SU-DHL-6 (cell line): ENCODE results near the gene DYNC1LI1.

Experiments used
- H2AFZ ChIP-seq: fragments of 200-600 bp; sonication (generic); 2 replicates; pipeline ENCODE4 v1.6.1; 2014; ENCODE audit warnings: low read depth, mild to moderate bottlenecking, moderate library complexity, mixed read lengths, antibody characterized with exemption, low read length; ENCODE audit not compliant: severe bottlenecking
- H3F3A ChIP-seq: fragments of 200-600 bp; shearing (Covaris generic); 2 replicates; pipeline ENCODE4 v1.6.0; 2016; ENCODE audit warnings: antibody characterized with exemption, mild to moderate bottlenecking; ENCODE audit not compliant: insufficient read depth
- H3K27ac ChIP-seq: fragments of 200-600 bp; sonication (generic); 2 replicates; pipeline ENCODE4 v1.5.1; 2016; ENCODE audit warnings: low read depth, mild to moderate bottlenecking, low read length, moderate library complexity, mixed read lengths
- H3K27me3 ChIP-seq: fragments of 200-600 bp; sonication (generic), shearing (Covaris generic); 2 replicates; pipeline ENCODE4 v1.6.0; 2014; ENCODE audit warnings: mild to moderate bottlenecking, low read length
- H3K36me3 ChIP-seq: fragments of 200-600 bp; sonication (generic); 2 replicates; pipeline ENCODE4 v1.6.1; 2014; ENCODE audit warnings: mild to moderate bottlenecking, low read length, mixed read lengths
- H3K4me2 ChIP-seq: fragments of 300-600, 200-600 bp; shearing (Covaris generic), sonication (generic); 2 replicates; pipeline ENCODE4 v1.6.0; 2014; ENCODE audit warnings: low read length, low read depth, mild to moderate bottlenecking; ENCODE audit not compliant: poor library complexity, severe bottlenecking
- H3K4me3 ChIP-seq: fragments of 200-600 bp; sonication (generic); 2 replicates; pipeline ENCODE4 v1.5.1; 2014; ENCODE audit warnings: antibody characterized with exemption, low read length, mild to moderate bottlenecking, mixed read lengths; ENCODE audit not compliant: insufficient read depth, poor library complexity, severe bottlenecking
- H3K79me2 ChIP-seq: fragments of 200-600 bp; sonication (generic); 2 replicates; pipeline ENCODE4 v1.6.1; 2014; ENCODE audit warnings: mild to moderate bottlenecking, low read length, moderate library complexity; ENCODE audit not compliant: insufficient read depth
- H3K9ac ChIP-seq: fragments of 200-600 bp; sonication (generic); 2 replicates; pipeline ENCODE4 v1.7.0; 2014; ENCODE audit warnings: mild to moderate bottlenecking, low read length
- H3K9me2 ChIP-seq: fragments of 200-600 bp; sonication (generic); replicated peaks from 2 replicates; pipeline ENCODE4 v1.6.1; 2014; ENCODE audit warnings: low read length; ENCODE audit not compliant: insufficient read depth
- H3K9me3 ChIP-seq: fragments of 200-600 bp; sonication (generic); 2 replicates; pipeline ENCODE4 v1.6.1; 2014; ENCODE audit warnings: low read length, mixed read lengths; ENCODE audit not compliant: insufficient read depth
- H4K20me1 ChIP-seq: fragments of 200-600 bp; sonication (generic); 2 replicates; pipeline ENCODE4 v1.6.1; 2014; ENCODE audit warnings: low read depth, mild to moderate bottlenecking, antibody characterized with exemption, low read length, moderate library complexity, mixed read lengths
- EZH2phosphoT487 ChIP-seq: fragments of 200-600 bp; sonication (generic), shearing (Covaris generic); conservative IDR thresholded peaks from 2 replicates; pipeline ENCODE4 v1.6.1; 2018; ENCODE audit warnings: mild to moderate bottlenecking, antibody characterized with exemption, low read length, moderate library complexity, mixed read lengths
- TF ChIP-seq, protein P1 (sequence below): fragments of 200-600 bp; sonication (generic); IDR thresholded peaks from one replicate; pipeline ENCODE4 v1.5.1; 2017; ENCODE audit warnings: antibody characterized with exemption, mild to moderate bottlenecking, low read length, moderate library complexity; ENCODE audit not compliant: insufficient read depth, poor library complexity, severe bottlenecking

The DYNC1LI1 gene

DNA sequence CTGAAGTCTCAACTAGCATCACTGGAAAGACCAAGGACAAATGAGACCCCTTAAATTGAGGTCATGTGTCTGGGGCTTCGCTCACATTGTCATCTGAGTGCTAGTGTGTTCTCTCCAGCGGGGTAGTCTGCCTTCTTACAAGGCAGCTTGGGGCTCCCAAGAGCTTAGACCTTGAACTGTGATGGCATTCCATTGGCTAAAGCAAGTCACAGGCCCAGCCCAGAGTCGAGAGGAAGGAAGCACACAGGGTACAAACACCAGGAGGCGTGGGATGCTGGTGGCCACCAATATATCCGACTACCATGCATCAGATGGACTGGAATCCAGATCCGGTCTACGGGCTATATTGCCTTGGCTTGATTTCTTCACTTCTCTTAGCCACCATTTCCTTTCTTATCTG is 31.5 kb upstream of the DYNC1LI1 start:
- Histone ChIP-seq H3K9me3 (no peaks in the 10 kb centered on the region), H3K27me3 (no peaks in the 10 kb centered on the region), H3F3A (no peaks in the 10 kb centered on the region), H3K4me3 (no peak overlapping the region), H3K4me2 (no peak overlapping the region), H2AFZ (no peak overlapping the region), H4K20me1 (no peaks in the 10 kb centered on the region), H3K27ac (no peak overlapping the region), H3K9ac (no peak overlapping the region), H3K36me3 (no peaks in the 10 kb centered on the region), H3K79me2 (no peaks in the 10 kb centered on the region), H3K9me2 (no peaks in the 10 kb centered on the region)
- no peak for TF ChIP-seq EZH2phosphoT487
- TF ChIP-seq, protein P1, sequence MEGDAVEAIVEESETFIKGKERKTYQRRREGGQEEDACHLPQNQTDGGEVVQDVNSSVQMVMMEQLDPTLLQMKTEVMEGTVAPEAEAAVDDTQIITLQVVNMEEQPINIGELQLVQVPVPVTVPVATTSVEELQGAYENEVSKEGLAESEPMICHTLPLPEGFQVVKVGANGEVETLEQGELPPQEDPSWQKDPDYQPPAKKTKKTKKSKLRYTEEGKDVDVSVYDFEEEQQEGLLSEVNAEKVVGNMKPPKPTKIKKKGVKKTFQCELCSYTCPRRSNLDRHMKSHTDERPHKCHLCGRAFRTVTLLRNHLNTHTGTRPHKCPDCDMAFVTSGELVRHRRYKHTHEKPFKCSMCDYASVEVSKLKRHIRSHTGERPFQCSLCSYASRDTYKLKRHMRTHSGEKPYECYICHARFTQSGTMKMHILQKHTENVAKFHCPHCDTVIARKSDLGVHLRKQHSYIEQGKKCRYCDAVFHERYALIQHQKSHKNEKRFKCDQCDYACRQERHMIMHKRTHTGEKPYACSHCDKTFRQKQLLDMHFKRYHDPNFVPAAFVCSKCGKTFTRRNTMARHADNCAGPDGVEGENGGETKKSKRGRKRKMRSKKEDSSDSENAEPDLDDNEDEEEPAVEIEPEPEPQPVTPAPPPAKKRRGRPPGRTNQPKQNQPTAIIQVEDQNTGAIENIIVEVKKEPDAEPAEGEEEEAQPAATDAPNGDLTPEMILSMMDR, result no peak

DNA sequence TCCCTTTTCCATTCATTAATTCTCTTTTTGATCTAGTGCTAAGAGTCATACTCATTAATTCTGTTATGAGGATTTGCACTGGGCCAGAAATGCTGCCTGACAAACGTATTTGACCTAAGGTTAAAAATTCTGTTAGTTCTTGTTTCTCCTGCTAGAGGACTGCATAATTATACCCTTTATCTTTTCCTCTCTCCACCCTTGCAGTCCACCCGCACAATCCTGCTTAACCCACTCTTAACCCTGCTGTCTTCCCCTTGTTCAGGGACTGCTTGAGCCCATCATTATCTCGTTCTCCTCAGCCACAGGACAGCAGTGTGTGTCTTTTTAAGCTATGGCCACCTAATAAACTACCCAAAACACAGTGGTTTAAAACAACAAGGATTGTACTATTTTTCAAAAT is 31.1 kb upstream of the DYNC1LI1 start:
- no peak overlapping the region for H2AFZ ChIP-seq
- H3F3A ChIP-seq, result no peaks in the 10 kb centered on the region
- no peaks in the 10 kb centered on the region for H3K9me2 ChIP-seq
- no peak overlapping the region for H3K4me3 ChIP-seq
- no peaks in the 10 kb centered on the region for H4K20me1 ChIP-seq
- H3K27me3 ChIP-seq, result no peaks in the 10 kb centered on the region
- no peaks in the 10 kb centered on the region for H3K79me2 ChIP-seq
- no peak overlapping the region for H3K4me2 ChIP-seq
- H3K9me3 ChIP-seq, result no peaks in the 10 kb centered on the region
- H3K9ac ChIP-seq, result no peak overlapping the region
- H3K27ac ChIP-seq, result no peak overlapping the region
- TF ChIP-seq, protein P1, result no peak
- TF ChIP-seq EZH2phosphoT487, result no peak
- no peaks in the 10 kb centered on the region for H3K36me3 ChIP-seq

DNA sequence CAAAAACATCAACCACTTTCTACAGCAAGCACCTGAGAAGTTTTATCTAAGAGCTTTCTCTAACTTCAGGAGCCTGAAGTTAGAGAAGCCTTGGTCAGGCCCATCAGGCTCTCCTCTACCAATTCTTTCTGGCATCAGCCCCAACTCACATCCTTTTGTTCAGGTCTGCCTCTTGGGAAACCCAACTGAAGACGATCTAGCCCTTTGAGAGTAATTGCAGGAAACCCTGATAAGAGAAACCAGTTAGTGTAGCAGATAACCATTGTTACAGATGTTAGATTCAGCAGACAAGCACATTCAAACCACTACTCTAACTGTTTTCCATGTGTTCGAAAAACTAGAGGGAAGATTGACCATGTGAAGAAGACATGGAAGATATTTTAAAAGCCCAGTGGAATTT is 27.0 kb upstream of the DYNC1LI1 start:
- Histone ChIP-seq H3F3A (no peaks in the 10 kb centered on the region), H3K27me3 (no peaks in the 10 kb centered on the region), H3K36me3 (no peaks in the 10 kb centered on the region), H3K79me2 (no peaks in the 10 kb centered on the region), H3K9me2 (no peaks in the 10 kb centered on the region), H3K4me2 (no peak overlapping the region), H2AFZ (no peak overlapping the region), H3K4me3 (no peak overlapping the region), H3K9me3 (no peaks in the 10 kb centered on the region), H3K27ac (no peak overlapping the region), H4K20me1 (no peaks in the 10 kb centered on the region), H3K9ac (no peak overlapping the region)
- TF ChIP-seq, protein P1, result no peak
- TF ChIP-seq EZH2phosphoT487, result no peak

DNA sequence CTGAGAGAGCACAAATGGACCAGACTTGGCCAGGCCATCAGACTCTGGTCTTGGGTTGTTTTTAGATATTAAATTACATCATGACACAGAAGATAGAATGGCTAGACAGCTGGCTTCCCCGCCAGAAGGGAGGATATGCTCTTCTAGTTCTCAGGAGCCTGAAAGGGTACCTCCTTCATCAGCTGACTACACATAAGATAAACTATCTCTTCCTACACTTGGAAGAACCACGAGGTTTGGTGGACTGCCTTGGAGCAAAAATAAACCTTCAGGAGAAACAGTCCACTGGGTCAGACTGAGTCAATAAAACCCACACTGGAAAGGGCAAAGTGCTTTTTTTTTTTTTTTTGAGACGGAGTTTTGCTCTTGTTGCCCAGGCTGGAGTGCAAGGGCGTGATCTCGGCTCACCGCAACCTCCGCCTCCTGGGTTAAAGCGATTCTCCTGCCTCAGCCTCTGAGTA is 26.3 kb upstream of the DYNC1LI1 start:
- Histone ChIP-seq H3K4me2 (no peak overlapping the region), H3F3A (no peaks in the 10 kb centered on the region), H3K9me3 (no peaks in the 10 kb centered on the region)

More for the DNA sequence above, 26.3 kb upstream of the DYNC1LI1 start:
- Histone ChIP-seq H2AFZ (no peak overlapping the region), H4K20me1 (no peaks in the 10 kb centered on the region), H3K9ac (no peak overlapping the region), H3K79me2 (no peaks in the 10 kb centered on the region), H3K27ac (no peak overlapping the region), H3K9me2 (no peaks in the 10 kb centered on the region), H3K27me3 (no peaks in the 10 kb centered on the region), H3K36me3 (no peaks in the 10 kb centered on the region), H3K4me3 (no peak overlapping the region)
- TF ChIP-seq EZH2phosphoT487, result no peak
- TF ChIP-seq, protein P1, result no peak
